SKM-1 treated with dmso at 0.1 percent for 144 hours (cell line): ENCODE data around the gene POLN.

Source experiments
- DNase-seq: peaks from one replicate; lab custom pipeline; 2025; ENCODE audit not compliant: unreplicated experiment; lab: John Stamatoyannopoulos, UW

POLN gene

GRCh38 chr4:2241410-2242353 lies at the start of gene POLN, which contains the start of gene HAUS3:
POLN (minus strand) TSS chr4:2242121; CDS start chr4:2229231, 12,890 bp downstream.
HAUS3 (minus strand) TSS chr4:2242121; CDS start chr4:2240946, 1,175 bp downstream.
- DNase-seq = peak; percentile 98

GRCh38 chr4:2290974-2291704 lies 49.2 kb upstream of the POLN start:
- no peak for DNase-seq

GRCh38 chr4:2290488-2290887 lies 48.6 kb upstream of the POLN start:
- no peak for DNase-seq

GRCh38 chr4:2289955-2290333 lies 48.0 kb upstream of the POLN start:
- no peak for DNase-seq

- DNase-seq = no peak
These were observed 47.5 kb upstream of the POLN start for GRCh38 chr4:2289311-2289954.

GRCh38 chr4:2288051-2288541 lies 46.2 kb upstream of the POLN start:
- DNase-seq = no peak

GRCh38 chr4:2287594-2287915 lies 45.6 kb upstream of the POLN start:
- no peak for DNase-seq

GRCh38 chr4:2286904-2287593 lies 45.1 kb upstream of the POLN start:
- no peak for DNase-seq

- no peak for DNase-seq
These were observed 43.9 kb upstream of the POLN start for GRCh38 chr4:2285613-2286381.

GRCh38 chr4:2284934-2285612 lies 43.2 kb upstream of the POLN start:
- DNase-seq = no peak

GRCh38 chr4:2284161-2284933 lies 42.4 kb upstream of the POLN start:
- no peak for DNase-seq

- DNase-seq = no peak
These were observed 41.3 kb upstream of the POLN start for GRCh38 chr4:2283199-2283711.

GRCh38 chr4:2281575-2282343 lies 39.8 kb upstream of the POLN start:
- no peak for DNase-seq

- no peak for DNase-seq
These were observed 38.8 kb upstream of the POLN start for GRCh38 chr4:2280531-2281300.

- DNase-seq = no peak
These were observed 36.0 kb upstream of the POLN start for GRCh38 chr4:2277956-2278355.

- no peak for DNase-seq
These were observed 34.8 kb upstream of the POLN start for GRCh38 chr4:2276581-2277325.
